GM19324 (cell line): ENCODE data around the gene RTN1.

Experiments used
- ATAC-seq: cut with Tn5 transposase; IDR thresholded peaks from one replicate; pipeline ENCODE4 v1.9.1; 2021; ENCODE audit warnings: mild to moderate bottlenecking, moderate library complexity; ENCODE audit not compliant: unreplicated experiment, low FRiP score

RTN1 gene, protein sequence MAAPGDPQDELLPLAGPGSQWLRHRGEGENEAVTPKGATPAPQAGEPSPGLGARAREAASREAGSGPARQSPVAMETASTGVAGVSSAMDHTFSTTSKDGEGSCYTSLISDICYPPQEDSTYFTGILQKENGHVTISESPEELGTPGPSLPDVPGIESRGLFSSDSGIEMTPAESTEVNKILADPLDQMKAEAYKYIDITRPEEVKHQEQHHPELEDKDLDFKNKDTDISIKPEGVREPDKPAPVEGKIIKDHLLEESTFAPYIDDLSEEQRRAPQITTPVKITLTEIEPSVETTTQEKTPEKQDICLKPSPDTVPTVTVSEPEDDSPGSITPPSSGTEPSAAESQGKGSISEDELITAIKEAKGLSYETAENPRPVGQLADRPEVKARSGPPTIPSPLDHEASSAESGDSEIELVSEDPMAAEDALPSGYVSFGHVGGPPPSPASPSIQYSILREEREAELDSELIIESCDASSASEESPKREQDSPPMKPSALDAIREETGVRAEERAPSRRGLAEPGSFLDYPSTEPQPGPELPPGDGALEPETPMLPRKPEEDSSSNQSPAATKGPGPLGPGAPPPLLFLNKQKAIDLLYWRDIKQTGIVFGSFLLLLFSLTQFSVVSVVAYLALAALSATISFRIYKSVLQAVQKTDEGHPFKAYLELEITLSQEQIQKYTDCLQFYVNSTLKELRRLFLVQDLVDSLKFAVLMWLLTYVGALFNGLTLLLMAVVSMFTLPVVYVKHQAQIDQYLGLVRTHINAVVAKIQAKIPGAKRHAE

GRCh38 chr14:59870277-59871165 lies at the start of gene RTN1:
RTN1 (minus strand) TSS chr14:59870776; CDS start chr14:59870630, 146 bp downstream.
- ATAC-seq = no peak

DNA sequence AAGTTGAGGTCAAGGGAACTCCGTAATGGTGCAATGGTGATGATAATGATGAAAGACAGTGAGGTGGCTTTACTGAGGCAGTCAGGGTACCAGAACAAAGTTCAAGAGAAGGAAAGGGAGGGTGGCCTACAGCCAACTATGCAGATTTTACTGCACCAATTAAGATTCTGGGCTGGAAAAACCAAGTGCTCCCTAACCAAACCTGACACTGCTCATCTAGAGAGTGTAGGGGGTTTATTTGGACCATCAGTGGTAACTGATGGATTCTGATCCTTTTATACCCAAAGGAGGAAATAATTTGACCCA lies 49.8 kb upstream of the RTN1 start:
- ATAC-seq = no peak

DNA sequence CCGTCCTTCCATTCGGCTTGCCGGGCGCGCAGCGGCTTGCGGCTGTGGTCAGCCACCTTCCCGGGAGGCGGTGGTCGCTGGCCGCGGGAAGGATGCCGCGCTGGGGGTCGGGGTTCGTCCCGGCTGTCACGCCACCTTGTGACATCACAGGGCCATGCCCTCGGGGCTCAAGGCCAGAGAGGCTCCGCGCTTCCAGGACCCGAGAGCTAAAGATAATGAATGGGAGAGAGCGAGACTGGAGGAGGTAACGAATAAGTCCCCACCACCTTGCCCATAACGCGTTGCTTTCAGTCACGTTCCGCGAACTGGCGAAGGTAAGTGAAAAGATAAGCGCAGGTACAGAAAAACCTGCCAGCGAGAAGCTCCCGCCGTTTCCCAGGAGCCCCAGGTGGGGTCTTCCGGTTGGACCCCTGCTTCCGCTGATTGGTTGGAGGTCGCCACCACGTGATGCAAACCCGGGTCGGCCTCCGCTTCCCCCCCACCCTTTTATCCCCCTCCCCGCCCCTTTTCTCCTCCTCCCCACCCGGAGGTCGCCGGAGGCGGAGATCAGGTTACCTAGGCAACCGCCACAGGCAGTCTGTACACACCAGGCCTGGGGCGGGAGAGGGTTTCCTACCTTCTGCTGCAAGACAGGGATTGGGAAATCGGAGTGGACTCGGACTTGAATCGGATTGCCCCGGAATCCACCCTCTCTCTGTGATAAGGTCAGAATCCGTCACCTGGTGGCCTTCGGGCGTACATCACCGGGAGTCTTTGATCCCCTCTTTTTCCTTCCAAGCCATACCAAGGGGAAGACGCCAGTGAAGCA lies 49.2 kb upstream of the RTN1 start, which contains the start of gene LRRC9:
LRRC9 (plus strand) TSS at position 575 of the 808 bp plus-strand sequence.
- ATAC-seq = no peak

GRCh38 chr14:59918824-59919569 lies 48.4 kb upstream of the RTN1 start:
- ATAC-seq = no peak

DNA sequence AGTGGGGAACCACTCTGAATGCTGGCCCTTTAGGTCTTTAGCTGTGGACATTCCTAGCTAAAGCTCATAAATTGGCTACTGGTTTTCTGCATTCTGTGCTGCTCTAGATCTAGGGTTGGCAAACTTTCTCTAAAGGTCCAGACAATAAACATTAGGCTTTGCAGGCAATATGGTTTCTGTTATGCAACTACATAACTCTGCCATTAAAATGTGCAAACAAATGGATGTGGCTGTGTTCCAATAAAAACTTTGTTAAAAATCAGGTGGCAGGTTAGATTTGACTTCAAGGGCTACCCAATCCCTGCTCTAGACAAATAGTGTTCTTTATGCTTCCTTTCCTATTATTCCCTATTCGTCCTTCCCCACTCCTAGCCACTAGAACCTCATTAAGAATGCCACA lies 42.6 kb upstream of the RTN1 start:
- no peak for ATAC-seq

- ATAC-seq = no peak
These were observed 41.9 kb upstream of the RTN1 start for GRCh38 chr14:59912443-59912842.

GRCh38 chr14:59905188-59905587 lies 34.6 kb upstream of the RTN1 start:
- ATAC-seq = no peak

DNA sequence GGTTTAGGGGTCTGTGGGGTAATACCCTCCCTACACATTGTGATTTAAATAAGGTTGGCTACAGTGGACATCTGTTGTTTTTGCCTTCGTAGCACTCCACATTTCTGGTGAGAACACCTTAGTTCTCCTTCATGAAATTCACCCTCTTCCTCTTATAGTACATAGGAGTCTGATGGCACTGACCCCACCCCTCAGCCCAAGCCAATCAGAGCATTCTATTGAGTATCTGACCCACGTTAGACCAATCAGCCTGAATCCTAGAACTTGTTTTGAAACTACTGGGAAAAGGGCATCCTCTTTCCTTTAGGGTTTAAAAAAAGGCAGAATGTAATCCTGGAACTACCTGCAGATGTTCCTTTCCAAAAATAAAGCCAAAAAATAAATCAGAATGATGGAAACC lies 33.6 kb upstream of the RTN1 start:
- no peak for ATAC-seq

DNA sequence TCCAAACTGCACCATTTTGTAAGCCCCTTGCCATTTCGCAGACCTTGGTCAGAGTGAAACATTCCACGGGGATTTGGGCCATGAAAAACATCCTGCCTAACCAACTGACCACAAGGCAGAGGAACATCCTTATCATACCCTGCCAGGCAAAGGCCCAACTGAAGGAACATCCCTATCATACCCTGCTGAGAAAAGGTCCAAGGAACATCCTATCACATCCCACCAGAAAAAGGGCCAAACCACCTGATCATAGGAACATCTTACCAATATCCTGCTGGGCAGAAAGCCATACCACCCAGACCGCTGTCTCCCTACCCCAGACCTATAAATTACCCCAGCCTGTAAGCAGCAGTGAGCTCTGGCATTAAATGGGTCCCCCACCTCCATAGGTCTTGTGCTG lies 30.0 kb upstream of the RTN1 start:
- no peak for ATAC-seq

- ATAC-seq = no peak
These were observed 27.3 kb upstream of the RTN1 start for GRCh38 chr14:59897757-59898383.

- ATAC-seq = no peak
These were observed 25.1 kb upstream of the RTN1 start for GRCh38 chr14:59895721-59896120.

DNA sequence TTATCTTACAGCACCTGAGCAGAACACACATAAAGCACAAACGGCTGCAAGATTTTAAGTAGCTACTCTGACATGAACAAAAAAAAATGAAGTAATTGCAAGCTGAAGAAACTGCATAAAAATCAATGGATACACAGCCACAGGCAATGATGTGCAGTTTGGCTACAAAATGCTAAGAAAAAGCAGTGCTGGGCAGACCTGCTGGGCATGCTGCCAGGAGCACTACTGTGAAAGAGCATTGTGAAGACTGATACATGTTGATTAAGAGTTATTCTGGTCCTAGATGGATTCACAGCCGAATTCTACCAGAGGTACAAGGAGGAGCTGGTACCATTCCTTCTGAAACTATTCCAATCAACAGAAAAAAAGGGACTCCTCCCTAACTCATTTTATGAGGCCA lies 20.1 kb upstream of the RTN1 start:
- no peak for ATAC-seq

DNA sequence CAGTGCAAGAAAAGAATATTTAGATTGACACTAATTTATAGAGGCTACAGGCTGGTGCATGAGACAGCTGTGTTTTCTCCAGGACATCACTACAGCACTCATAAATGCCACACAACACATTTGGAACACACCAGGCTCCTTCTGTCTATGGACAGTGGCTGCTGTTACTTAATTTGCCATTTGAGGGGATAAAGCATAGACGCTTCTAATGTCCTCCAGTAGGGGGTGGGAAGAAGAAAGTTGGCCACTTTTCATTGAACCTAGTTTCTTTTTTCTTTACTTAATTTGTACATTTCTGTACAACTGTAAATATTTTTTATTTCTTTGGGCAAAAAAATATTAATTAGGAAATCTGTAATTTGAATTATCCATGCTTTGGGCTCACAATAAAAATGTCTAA lies 12.4 kb upstream of the RTN1 start:
- no peak for ATAC-seq

GRCh38 chr14:59871166-59871495 lies 555 bp upstream of the RTN1 start:
- ATAC-seq = no peak

DNA sequence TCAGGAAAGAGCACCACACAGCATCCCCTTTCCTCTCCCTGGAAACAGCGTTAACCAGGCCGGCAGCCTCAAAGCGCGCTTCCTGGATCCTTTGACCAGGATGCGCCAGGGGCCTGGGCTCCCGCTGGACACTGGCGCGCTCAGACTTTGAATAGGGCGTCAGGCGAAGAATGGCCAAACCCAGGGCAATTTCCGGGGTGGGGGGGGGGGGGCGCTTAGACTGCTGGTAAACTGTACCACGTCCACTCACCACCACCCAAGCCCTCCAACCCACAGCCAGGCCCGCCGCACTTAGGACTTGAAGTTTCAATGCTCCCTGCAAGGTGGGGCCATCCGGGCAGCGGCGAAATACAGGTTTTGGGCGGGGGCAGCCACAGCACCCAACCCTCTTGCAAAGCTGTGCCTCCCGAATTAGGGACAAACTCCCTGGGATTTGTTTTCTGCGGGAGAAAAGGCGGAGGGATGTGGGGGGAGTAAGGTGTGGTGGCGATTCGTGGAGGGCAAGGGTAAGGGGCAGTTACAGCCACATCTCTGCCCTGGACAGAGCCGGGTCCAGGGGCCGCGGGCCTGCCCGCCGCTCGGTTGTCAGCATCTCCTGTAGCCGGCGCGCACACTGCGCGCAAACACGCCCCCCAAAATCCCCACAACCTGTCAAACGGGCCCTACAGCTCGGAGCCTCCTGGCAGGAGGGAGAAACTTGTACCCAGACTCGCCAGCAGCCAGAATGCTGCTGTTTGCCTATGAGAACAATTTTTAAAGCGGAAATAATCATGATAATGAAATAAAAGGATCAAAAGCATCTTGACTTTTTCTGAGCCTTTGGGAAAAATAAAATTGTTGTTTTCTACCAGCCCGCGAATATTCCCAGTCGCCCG lies 958 bp downstream of the RTN1 start:
- ATAC-seq = no peak

- ATAC-seq = no peak
These were observed 2.6 kb downstream of the RTN1 start for GRCh38 chr14:59868021-59868420.

- no peak for ATAC-seq
These were observed 6.6 kb downstream of the RTN1 start for GRCh38 chr14:59863806-59864525.

DNA sequence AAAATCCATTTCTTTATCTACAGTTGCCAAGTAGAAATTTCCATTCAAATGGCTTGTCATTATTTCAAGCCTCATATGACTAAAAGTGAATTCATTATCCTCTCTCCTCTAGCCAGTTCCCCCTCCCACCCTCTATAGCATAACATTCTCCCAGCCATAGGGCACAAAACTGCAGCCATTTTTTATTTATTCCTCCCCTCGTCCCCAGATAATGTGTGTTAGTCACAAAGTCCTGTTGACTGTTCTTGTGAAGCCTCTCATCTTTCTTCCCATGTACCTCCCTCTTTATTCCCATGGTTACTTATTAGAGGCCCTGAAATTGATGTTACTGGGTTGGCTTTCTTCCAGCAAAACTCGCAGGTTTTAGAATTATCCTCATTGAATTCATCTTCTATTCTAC lies 13.2 kb downstream of the RTN1 start:
- no peak for ATAC-seq
